GM12878 (cell line): ENCODE measurements around the gene CSPG5. TPM values are rescaled to one million over a fixed set of nuclear protein-coding genes. Genes with fewer than 3 reads are reported as not detected.

Experiments used
- ATAC-seq: fragments of 200-7000 bp; cut with Tn5 transposase; 3 replicates; pipeline ENCODE4 v1.9.1; 2020; ENCODE audit warnings: mild to moderate bottlenecking, moderate library complexity
- BruUV-seq: library from RNA; stranded (reverse); fragments of 400-500 nt; replicated peaks from 2 replicates; lab custom pipeline; 2021; lab: Mats Ljungman, UMichigan
- CTCF ChIA-PET: fragments of 300-600 bp; sonication (Branson Sonifier 250); formaldehyde crosslinking; extraction: SDS; loops from one replicate; lab custom pipeline; 2021; ENCODE audit warnings: inconsistent platforms; lab: Yijun Ruan, JAX
- POLR2A ChIA-PET: fragments of 350-600 bp; formaldehyde crosslinking; extraction: SDS; loops from one replicate; lab custom pipeline; 2021; ENCODE audit warnings: inconsistent platforms; lab: Charles Lee
- RAD21 ChIA-PET: fragments of 300-600 bp; sonication (Branson Sonifier 250); formaldehyde crosslinking; loops from one replicate; lab custom pipeline; 2023; ENCODE audit warnings: antibody characterized with exemption; ENCODE audit not compliant: unreplicated experiment; lab: Charles Lee
- SMC1A ChIA-PET: fragments of 300-600 bp; sonication (Branson Sonifier 250); formaldehyde crosslinking; loops from one replicate; lab custom pipeline; 2023; ENCODE audit not compliant: unreplicated experiment, uncharacterized antibody; lab: Charles Lee
- DNase-seq: peaks from one replicate; pipeline ENCODE4 v3.0.0-alpha.2; 2011; ENCODE audit warnings: low read depth, low spot score
- FAIRE-seq: peaks from 3 replicates; lab custom pipeline; 2011; peaks lifted over from hg19 to GRCh38; lab: Jason Lieb, UNC
- H2AFZ ChIP-seq: 2 replicates; pipeline ENCODE4 v1.6.0; 2011; ENCODE audit warnings: low read depth, low read length, control low read depth; ENCODE audit not compliant: control insufficient read depth
- H3K27ac ChIP-seq: 2 replicates; pipeline ENCODE4 v1.5.1; 2011; ENCODE audit warnings: control low read depth; ENCODE audit not compliant: control insufficient read depth, insufficient read depth
- H3K27me3 ChIP-seq, 2 experiments: replicated peaks in 1 of 2; 2 replicates each; pipeline versions ENCODE4 v1.6.0 to v1.6.1; 2011; ENCODE audit warnings: low read length in 1 of 2; ENCODE audit not compliant: control insufficient read depth in 2 of 2, insufficient read depth in 2 of 2
- H3K36me3 ChIP-seq, 2 experiments: 2 replicates each; pipeline ENCODE4 v1.5.1; 2011; ENCODE audit warnings: low read length in 1 of 2; ENCODE audit not compliant: control insufficient read depth in 2 of 2, insufficient read depth in 2 of 2
- H3K4me1 ChIP-seq: 2 replicates; pipeline ENCODE4 v1.6.1; 2011; ENCODE audit warnings: mild to moderate bottlenecking, low read length, moderate library complexity, mixed read lengths; ENCODE audit not compliant: control insufficient read depth, insufficient read depth
- H3K4me2 ChIP-seq: 2 replicates; pipeline ENCODE4 v1.6.0; 2011; ENCODE audit warnings: control low read depth; ENCODE audit not compliant: control insufficient read depth, insufficient read depth
- H3K4me3 ChIP-seq: fragments of 200-600 bp; sonication (generic); 2 replicates; pipeline ENCODE4 v1.5.1; 2016
- H3K79me2 ChIP-seq: 2 replicates; pipeline ENCODE4 v1.6.0; 2011; ENCODE audit warnings: low read length; ENCODE audit not compliant: control insufficient read depth, insufficient read depth
- H3K9ac ChIP-seq: 2 replicates; pipeline ENCODE4 v1.8.0; 2011; ENCODE audit warnings: low read length, control low read depth, mixed read lengths; ENCODE audit not compliant: control insufficient read depth, insufficient read depth
- H3K9me3 ChIP-seq: replicated peaks from 3 replicates; pipeline ENCODE4 v1.5.1; 2011; ENCODE audit warnings: mild to moderate bottlenecking, low read length; ENCODE audit not compliant: control insufficient read depth, insufficient read depth
- H4K20me1 ChIP-seq: 2 replicates; pipeline ENCODE4 v1.6.0; 2011; ENCODE audit not compliant: control insufficient read depth, insufficient read depth
- CTCF ChIP-seq, 3 experiments: IDR thresholded peaks in 2 of 3; conservative IDR thresholded peaks in 1 of 3; 2 replicates each; pipeline ENCODE4 v1.5.1; 2011; ENCODE audit warnings: low read depth in 3 of 3, low read length in 3 of 3, mild to moderate bottlenecking in 3 of 3, control low read depth in 2 of 3, moderate library complexity in 2 of 3, inconsistent platforms in 1 of 3, mixed read lengths in 1 of 3; ENCODE audit not compliant: control insufficient read depth in 2 of 3, insufficient read depth in 1 of 3; ENCODE audit errors: extremely low read depth in 1 of 3
- E2F8 ChIP-seq: fragments of 450-650 bp; IDR thresholded peaks from 2 replicates; pipeline ENCODE4 v1.6.1; 2018; ENCODE audit warnings: mild to moderate bottlenecking, low read depth, moderate library complexity; ENCODE audit not compliant: partially characterized antibody
- EGR1 ChIP-seq, 2 experiments: IDR thresholded peaks; 1 replicate in 1 of 2; 2 replicates in 1 of 2; pipeline ENCODE4 v1.6.1; 2011 to 2012; ENCODE audit warnings: low read depth in 2 of 2, low read length in 2 of 2, borderline replicate concordance in 1 of 2, mild to moderate bottlenecking in 1 of 2, moderate library complexity in 1 of 2
- ELK1 ChIP-seq: IDR thresholded peaks from 2 replicates; pipeline ENCODE4 v1.6.1; 2012; ENCODE audit warnings: low read depth, low read length, improper control_type of control experiment
- ETV6 ChIP-seq, 2 experiments: fragments of 450-650 bp in 1 of 2; IDR thresholded peaks in 1 of 2; conservative IDR thresholded peaks in 1 of 2; 2 replicates each; pipeline ENCODE4 v1.6.1; 2014; ENCODE audit warnings: antibody characterized with exemption in 1 of 2, borderline replicate concordance in 1 of 2, low read depth in 1 of 2, mild to moderate bottlenecking in 1 of 2, moderate library complexity in 1 of 2
- IKZF1 ChIP-seq: fragments of 450-650 bp; conservative IDR thresholded peaks from 2 replicates; pipeline ENCODE4 v1.6.1; 2017; ENCODE audit warnings: antibody characterized with exemption, mild to moderate bottlenecking
- MTA3 ChIP-seq: IDR thresholded peaks from 2 replicates; pipeline ENCODE4 v1.6.1; 2012; ENCODE audit warnings: low read length, inconsistent platforms, borderline replicate concordance
- NFIC ChIP-seq: IDR thresholded peaks from 2 replicates; pipeline ENCODE4 v1.6.1; 2012; ENCODE audit warnings: low read depth, mild to moderate bottlenecking, inconsistent platforms, low read length, moderate library complexity
- RAD21 ChIP-seq: IDR thresholded peaks from 2 replicates; pipeline ENCODE4 v1.6.1; 2011; ENCODE audit warnings: mild to moderate bottlenecking, low read depth, low read length, moderate library complexity; ENCODE audit not compliant: insufficient read depth
- RBBP5 ChIP-seq: fragments of 200-600 bp; sonication (generic); conservative IDR thresholded peaks from 2 replicates; pipeline ENCODE4 v1.6.1; 2016
- RUNX3 ChIP-seq: IDR thresholded peaks from 2 replicates; pipeline ENCODE4 v1.6.1; 2012; ENCODE audit warnings: low read length, inconsistent platforms
- SREBF2 ChIP-seq: IDR thresholded peaks from 2 replicates; pipeline ENCODE4 v1.6.1; 2012; ENCODE audit warnings: mild to moderate bottlenecking, low read length
- SUZ12 ChIP-seq: fragments of 200-600 bp; sonication (generic); IDR thresholded peaks from one replicate; pipeline ENCODE4 v1.6.1; 2018; ENCODE audit warnings: antibody characterized with exemption, mild to moderate bottlenecking; ENCODE audit not compliant: unreplicated experiment
- WGBS: methylation state at CpG from one replicate; pipeline ENCODE4 v1.1.6; 2016; ENCODE audit warnings: low lambda C conversion rate; ENCODE audit not compliant: insufficient replicate concordance, insufficient coverage; ENCODE audit errors: missing lambda C conversion rate; 5-methylcytosine and 5-hydroxymethylcytosine counted together
- in situ Hi-C: fragments of 300-500 bp; cut with MboI; formaldehyde crosslinking; loops from 9 replicates; pipeline ENCODE4 v1.14.3; 2018; ENCODE audit warnings: mixed read lengths
- intact Hi-C: fragments of 100-400 bp; cut with micrococcal nuclease; formaldehyde crosslinking; loops from one replicate; pipeline ENCODE4 v1.14.2; 2022; ENCODE audit not compliant: unreplicated experiment
- polyA plus RNA-seq, 11 experiments: library from polyadenylated mRNA; depleted of rRNA in 4 of 11; unstranded in 6 of 11; stranded (reverse) in 5 of 11; fragments of >200 nt; fragmentation: Nextera tagmentation in 4 of 11; fragmentation: Illumina TruSeq in 1 of 11; extraction: Ambion mirVana in 4 of 11; extraction: Trizol in 1 of 11; gene quantifications; 1 replicate in 1 of 11; 2 replicates in 10 of 11; pipeline versions ENCODE4 v1.2.1 to v1.2.3, GENCODE V29; 2011 to 2016; ENCODE audit warnings: inconsistent platforms in 2 of 11, missing spikeins in 2 of 11, low read depth in 1 of 11
- total RNA-seq, 4 experiments: library from RNA; depleted of rRNA in 3 of 4; stranded (reverse); fragments of >200 nt in 3 of 4; fragmentation: Illumina TruSeq in 1 of 4; extraction: Trizol in 1 of 4; gene quantifications; 2 replicates each; pipeline versions ENCODE4 v1.2.1 to v1.2.3, GENCODE V29; 2013 to 2021
- TF ChIP-seq, protein P1 (sequence below): IDR thresholded peaks from 2 replicates; pipeline ENCODE4 v1.6.1; 2011; ENCODE audit warnings: low read depth, low read length, improper control_type of control experiment, borderline replicate concordance

CSPG5 gene
- total and polyA plus RNA-seq, 10 of the 15 experiments (the other 5 are each of a cell fraction or from before 2014, with no cell fraction given): 0.08 to 0.17 TPM; not detected in 8

GRCh38 chr3:47533996-47534454, 44.6 kb downstream of the CSPG5 start:
- H3K4me1 ChIP-seq: no peaks in the 10 kb centered on the region
- DNase-seq (no peak), ATAC-seq (no peak), FAIRE-seq (no peak)
- no peaks in the 10 kb centered on the region for H3K27me3 ChIP-seq
- ChIA-PET SMC1A (interaction anchor here (0.6 to 2.8 kb wide), 6 partner anchors 12 to 291 kb away, joined by 3 to 13 read pairs (median 4); no protein-coding TSS in a partner anchor), CTCF (interaction anchor here (0.6 to 1.9 kb wide), 5 partner anchors 11 to 456 kb away, joined by 3 to 8 read pairs (median 4); no protein-coding TSS in a partner anchor), POLR2A (interaction anchor here (0.6 kb wide), 1 partner anchor 246 kb away, joined by 4 read pairs; no protein-coding TSS in a partner anchor), RAD21 (interaction anchor here (1.0 to 1.3 kb wide), 2 partner anchors 12 to 255 kb away, joined by 4 to 7 read pairs; no protein-coding TSS in a partner anchor)
- no peak overlapping the region for H3K27ac ChIP-seq
- no peak overlapping the region for H3K4me3 ChIP-seq
- H4K20me1 ChIP-seq: no peaks in the 10 kb centered on the region
- no peak overlapping the region for H3K4me2 ChIP-seq
- in situ Hi-C loops (no loop called here), intact Hi-C loops (no loop called here)
- H3K36me3 ChIP-seq: no peaks in the 10 kb centered on the region
- no peak overlapping the region for H3K9ac ChIP-seq
- WGBS: 50% methylated on average over 5 of the region's 5 CpGs
- H2AFZ ChIP-seq: no peak overlapping the region
- H3K79me2 ChIP-seq: no peaks in the 10 kb centered on the region
- no peaks in the 10 kb centered on the region for H3K9me3 ChIP-seq
- no TSS peak for BruUV-seq
- TF ChIP-seq ETV6 (conservative IDR thresholded peaks at IDR 0.05 in 1 of 2, IDR thresholded peaks at IDR 0.05 in 1 of 2; ENCODE audit: borderline replicate concordance in 1 of 2, low read depth in 1 of 2) (no peak), EGR1 (IDR thresholded peaks at IDR 0.05; ENCODE audit: borderline replicate concordance in 1 of 2, low read depth in 2 of 2, low read length in 2 of 2) (no peak), SREBF2 (no peak), CTCF (IDR thresholded peaks at IDR 0.05 in 2 of 3, conservative IDR thresholded peaks at IDR 0.05 in 1 of 3; ENCODE audit: control insufficient read depth in 2 of 3, extremely low read depth in 1 of 3, insufficient read depth in 1 of 3, low read depth in 3 of 3, low read length in 3 of 3) (no peak), RBBP5 (no peak), NFIC (no peak), ELK1 (no peak), SUZ12 (no peak), IKZF1 (no peak), RAD21 (no peak), E2F8 (no peak), RUNX3 (no peak), MTA3 (no peak)
- TF ChIP-seq, protein P1, sequence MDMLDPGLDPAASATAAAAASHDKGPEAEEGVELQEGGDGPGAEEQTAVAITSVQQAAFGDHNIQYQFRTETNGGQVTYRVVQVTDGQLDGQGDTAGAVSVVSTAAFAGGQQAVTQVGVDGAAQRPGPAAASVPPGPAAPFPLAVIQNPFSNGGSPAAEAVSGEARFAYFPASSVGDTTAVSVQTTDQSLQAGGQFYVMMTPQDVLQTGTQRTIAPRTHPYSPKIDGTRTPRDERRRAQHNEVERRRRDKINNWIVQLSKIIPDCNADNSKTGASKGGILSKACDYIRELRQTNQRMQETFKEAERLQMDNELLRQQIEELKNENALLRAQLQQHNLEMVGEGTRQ: no peak
